Lung (tissue), 12 donors: Measurements from ENCODE around the gene KHDRBS2. TPM values are rescaled to one million over a fixed set of nuclear protein-coding genes. Genes with fewer than 3 reads are reported as not detected.

Source experiments
- ATAC-seq: fragments of 200-7000 bp; cut with Tn5 transposase; one replicate; pipeline ENCODE4 v1.9.1; 2020; ENCODE audit warnings: moderate number of reproducible peaks; ENCODE audit not compliant: insufficient read depth, low FRiP score
- DNase-seq, 3 donors: peaks; one replicate each; pipeline ENCODE4 v3.0.0-alpha.2; 2013 to 2017
- H3K27ac ChIP-seq, 2 donors: one replicate each; pipeline ENCODE4 v1.5.1; 2013; ENCODE audit warnings: mild to moderate bottlenecking in 2 of 2, moderate library complexity in 2 of 2, control low read depth in 1 of 2, inconsistent platforms in 1 of 2, low read depth in 1 of 2, low read length in 1 of 2
- H3K27me3 ChIP-seq, 3 donors: one replicate each; pipeline ENCODE4 v1.5.1; 2013; ENCODE audit warnings: low read length in 2 of 3; ENCODE audit not compliant: control insufficient read depth in 3 of 3, insufficient read depth in 3 of 3
- H3K36me3 ChIP-seq, 4 donors: one replicate each; pipeline ENCODE4 v1.5.1; 2013; ENCODE audit warnings: low read length in 4 of 4, mild to moderate bottlenecking in 1 of 4, moderate library complexity in 1 of 4; ENCODE audit not compliant: control insufficient read depth in 4 of 4, insufficient read depth in 4 of 4
- H3K4me1 ChIP-seq, 5 donors: one replicate each; pipeline ENCODE4 v1.5.1; 2013; ENCODE audit warnings: low read length in 5 of 5, mild to moderate bottlenecking in 2 of 5, moderate library complexity in 1 of 5; ENCODE audit not compliant: control insufficient read depth in 5 of 5, insufficient read depth in 5 of 5
- H3K4me3 ChIP-seq: one replicate; pipeline ENCODE4 v1.5.1; 2013; ENCODE audit warnings: mild to moderate bottlenecking, control low read depth, moderate library complexity
- H3K9ac ChIP-seq, 2 donors: one replicate each; pipeline ENCODE4 v1.5.1; 2013; ENCODE audit warnings: low read length in 2 of 2, control low read depth in 1 of 2; ENCODE audit not compliant: insufficient read depth in 1 of 2
- H3K9me3 ChIP-seq, 4 donors: one replicate each; pipeline ENCODE4 v1.5.1; 2013; ENCODE audit warnings: low read length in 3 of 4, mild to moderate bottlenecking in 1 of 4, moderate library complexity in 1 of 4; ENCODE audit not compliant: control insufficient read depth in 4 of 4, insufficient read depth in 3 of 4
- WGBS, 2 donors: extraction: QIAGEN DNeasy Blood & Tissue Kit; methylation state at CpG; one replicate each; pipeline ENCODE4 v1.1.7; 2013; 5-methylcytosine and 5-hydroxymethylcytosine counted together
- polyA plus RNA-seq, 2 donors: library from polyadenylated mRNA; stranded (reverse); fragments of 200-250 nt; gene quantifications; one replicate each; pipeline ENCODE4 v1.2.1, GENCODE V29; 2013
- total RNA-seq, 2 donors: library from RNA; depleted of rRNA in 1 of 2; stranded (reverse); fragments of >200 nt in 1 of 2; gene quantifications; one replicate each; pipeline ENCODE4 v1.2.1, GENCODE V29; 2014 to 2021
- TF ChIP-seq, protein P1 (sequence below): IDR thresholded peaks from 2 replicates; pipeline ENCODE4 v1.5.1; 2012; ENCODE audit warnings: mild to moderate bottlenecking; ENCODE audit errors: control extremely low read depth, extremely low read depth
- donor health status: control.
- donor health status: control.
- donor health status: Bipolar disorder and iron deficiency.
- donor health status: healthy.
- donor health status: DM: yes; HTN: yes; CAD: no.

KHDRBS2 gene
- total and polyA plus RNA-seq, 4 donors = 0.68 to 43.9 (median 3.8) TPM

DNA sequence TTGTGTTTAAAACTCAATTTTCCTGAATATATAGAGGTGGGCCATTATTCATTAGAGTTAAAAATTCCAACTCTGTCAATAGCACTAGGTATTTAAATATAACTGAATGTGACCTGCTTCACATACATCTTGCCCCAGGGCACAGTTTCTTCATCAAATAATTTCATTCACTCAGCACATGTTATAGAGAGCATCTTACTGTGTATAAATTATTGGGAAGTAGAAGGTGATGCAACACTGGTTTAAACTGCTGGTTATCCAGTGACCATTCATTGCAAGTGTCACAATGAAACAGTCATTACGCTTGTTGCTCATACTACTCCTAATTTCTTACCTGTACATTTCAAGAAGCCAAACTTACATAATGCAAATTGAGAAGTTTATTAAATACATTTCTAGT, 93.4 kb downstream of the KHDRBS2 start:
- H3K4me3 ChIP-seq = no peak overlapping the region
- TF ChIP-seq, protein P1, sequence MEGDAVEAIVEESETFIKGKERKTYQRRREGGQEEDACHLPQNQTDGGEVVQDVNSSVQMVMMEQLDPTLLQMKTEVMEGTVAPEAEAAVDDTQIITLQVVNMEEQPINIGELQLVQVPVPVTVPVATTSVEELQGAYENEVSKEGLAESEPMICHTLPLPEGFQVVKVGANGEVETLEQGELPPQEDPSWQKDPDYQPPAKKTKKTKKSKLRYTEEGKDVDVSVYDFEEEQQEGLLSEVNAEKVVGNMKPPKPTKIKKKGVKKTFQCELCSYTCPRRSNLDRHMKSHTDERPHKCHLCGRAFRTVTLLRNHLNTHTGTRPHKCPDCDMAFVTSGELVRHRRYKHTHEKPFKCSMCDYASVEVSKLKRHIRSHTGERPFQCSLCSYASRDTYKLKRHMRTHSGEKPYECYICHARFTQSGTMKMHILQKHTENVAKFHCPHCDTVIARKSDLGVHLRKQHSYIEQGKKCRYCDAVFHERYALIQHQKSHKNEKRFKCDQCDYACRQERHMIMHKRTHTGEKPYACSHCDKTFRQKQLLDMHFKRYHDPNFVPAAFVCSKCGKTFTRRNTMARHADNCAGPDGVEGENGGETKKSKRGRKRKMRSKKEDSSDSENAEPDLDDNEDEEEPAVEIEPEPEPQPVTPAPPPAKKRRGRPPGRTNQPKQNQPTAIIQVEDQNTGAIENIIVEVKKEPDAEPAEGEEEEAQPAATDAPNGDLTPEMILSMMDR = no peak
- ATAC-seq = no peak
- no peaks in the 10 kb centered on the region for H3K4me1 ChIP-seq
- no peaks in the 10 kb centered on the region for H3K36me3 ChIP-seq
- H3K9ac ChIP-seq = no peak overlapping the region
- no peak for DNase-seq
- 89 to 94% methylated on average over 1 of the region's 1 CpG for WGBS, 2 donors
- H3K9me3 ChIP-seq = no peaks in the 10 kb centered on the region
- H3K27me3 ChIP-seq = no peaks in the 10 kb centered on the region
- no peak overlapping the region for H3K27ac ChIP-seq

DNA sequence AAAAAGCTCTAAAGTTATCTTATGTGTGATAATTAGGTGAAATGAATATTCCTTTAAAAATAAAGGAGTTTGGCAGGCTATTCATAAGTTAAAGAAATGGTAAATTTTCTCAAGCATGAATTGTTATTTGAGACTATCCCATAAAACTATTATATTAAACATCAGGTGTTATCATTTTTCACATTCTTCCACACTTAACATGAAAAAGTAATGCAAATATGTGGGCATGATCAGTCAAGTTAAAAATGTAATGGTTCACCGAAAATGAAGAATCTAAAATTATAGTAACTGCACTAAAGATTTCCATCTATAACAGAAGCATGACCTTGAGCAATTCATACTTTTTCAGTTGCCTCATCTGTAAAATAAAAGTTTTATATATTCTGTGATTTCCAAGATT, 110.8 kb downstream of the KHDRBS2 start:
- H3K9me3 ChIP-seq = peaks cover 0 to 3% (median 0%) of the 10 kb centered on the region in 4 donors
- no peak overlapping the region for H3K9ac ChIP-seq
- TF ChIP-seq, protein P1 = no peak
- 90 to 93% methylated on average over 1 of the region's 1 CpG for WGBS, 2 donors
- H3K27ac ChIP-seq = no peak overlapping the region
- no peak for ATAC-seq
- H3K27me3 ChIP-seq = no peaks in the 10 kb centered on the region
- H3K36me3 ChIP-seq = no peaks in the 10 kb centered on the region
- DNase-seq = no peak
- no peak overlapping the region for H3K4me3 ChIP-seq
- no peaks in the 10 kb centered on the region for H3K4me1 ChIP-seq

DNA sequence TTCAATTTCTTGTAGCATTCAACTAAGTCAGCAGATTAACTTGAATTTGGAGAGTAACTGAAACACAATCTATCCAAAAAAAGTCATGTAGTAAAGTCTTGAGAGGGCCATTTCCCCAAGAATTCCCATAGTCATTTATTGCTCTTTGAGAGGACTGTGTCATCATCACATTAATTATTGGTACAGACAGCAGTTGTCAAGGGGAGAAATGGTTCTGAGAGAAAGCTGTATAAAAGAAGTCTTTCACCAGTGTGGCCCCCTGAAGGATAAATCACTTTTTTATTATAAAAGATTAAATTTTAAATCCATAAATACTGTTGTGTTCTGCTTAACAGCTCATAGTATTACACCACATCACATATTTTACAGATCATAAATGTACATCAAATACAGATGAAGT, 111.5 kb downstream of the KHDRBS2 start:
- H3K9ac ChIP-seq = no peak overlapping the region
- no peak overlapping the region for H3K4me3 ChIP-seq
- no peaks in the 10 kb centered on the region for H3K4me1 ChIP-seq
- H3K9me3 ChIP-seq = peaks cover 0 to 6% (median 0%) of the 10 kb centered on the region in 4 donors
- no peak for ATAC-seq
- no peak for DNase-seq
- no peaks in the 10 kb centered on the region for H3K27me3 ChIP-seq
- TF ChIP-seq, protein P1 = no peak
- no peak overlapping the region for H3K27ac ChIP-seq
- no peaks in the 10 kb centered on the region for H3K36me3 ChIP-seq

DNA sequence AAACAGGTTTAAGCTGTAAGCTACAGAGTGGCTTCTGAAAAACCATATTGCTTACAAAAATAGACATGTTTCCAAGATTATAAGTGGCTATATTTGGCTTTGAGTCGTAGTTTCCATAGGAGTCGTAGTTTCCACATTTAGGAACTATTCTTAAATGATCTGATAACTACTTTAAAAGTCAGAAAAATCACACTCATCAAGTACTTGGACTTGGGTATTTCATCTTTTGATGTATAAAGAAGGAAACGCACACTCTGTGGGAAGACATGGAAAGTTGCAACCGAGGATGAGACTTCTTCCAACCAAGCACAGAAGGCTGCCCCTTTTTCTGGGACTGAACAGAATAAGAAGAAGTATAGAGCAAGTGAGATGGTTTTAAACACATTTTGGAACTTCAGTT, 118.3 kb downstream of the KHDRBS2 start:
- no peaks in the 10 kb centered on the region for H3K4me1 ChIP-seq
- ATAC-seq = no peak
- no peak for DNase-seq
- H3K9ac ChIP-seq = no peak overlapping the region
- WGBS, 2 donors = 73 to 85% methylated on average over 4 of the region's 4 CpGs
- no peaks in the 10 kb centered on the region for H3K27me3 ChIP-seq
- peaks cover 0 to 6% (median 0%) of the 10 kb centered on the region in 4 donors for H3K9me3 ChIP-seq
- TF ChIP-seq, protein P1 = no peak
- no peaks in the 10 kb centered on the region for H3K36me3 ChIP-seq
- H3K4me3 ChIP-seq = no peak overlapping the region
- no peak overlapping the region for H3K27ac ChIP-seq
